T-helper 1 cell treated with Interleukin-12 subunit alpha and Interleukin-12 subunit beta and Interleukin-4 antibody, amounts not matched to agents 30 ng/mL and 1 ng/mL, for 36 hours (primary cell): Measurements from ENCODE around the gene DHX34. TPM values are rescaled to one million over a fixed set of nuclear protein-coding genes. Genes with fewer than 3 reads are reported as not detected.
"Not testable (repeated sequence)": the region's sequence is repeated elsewhere in the genome, so short reads cannot be mapped to it uniquely, and the experiment has no call there.

Experiments used
- intact Hi-C: fragments of 100-400 bp; cut with micrococcal nuclease; formaldehyde crosslinking; loops from one replicate; pipeline ENCODE4 v1.15.1; 2024
- total RNA-seq: library from RNA; stranded (reverse); gene quantifications from 2 replicates; pipeline ENCODE4 v1.2.3, GENCODE V29; 2022

DHX34 gene
- total RNA-seq, 1 donor from 2014 or later = 16.6 TPM

DNA sequence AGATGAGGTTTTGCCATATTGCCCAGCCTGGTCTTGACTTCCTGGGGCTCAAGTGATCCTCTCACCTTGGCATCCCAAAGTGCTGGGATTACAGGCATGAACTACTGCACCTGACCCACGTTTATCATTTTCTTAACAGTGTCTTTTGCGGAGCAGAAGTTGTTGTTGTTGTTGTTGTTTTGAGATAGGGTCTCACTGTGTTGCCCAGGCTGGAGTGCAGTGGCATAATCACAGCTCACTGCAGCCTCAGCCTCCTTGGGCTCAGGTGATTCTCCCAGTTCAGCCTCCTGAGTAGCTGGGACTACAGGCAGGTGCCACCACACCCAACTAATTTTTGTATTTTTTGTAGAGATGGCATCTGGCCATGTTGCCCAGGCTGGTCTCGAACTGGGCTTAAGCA is 38.5 kb downstream of the DHX34 start:
- intact Hi-C loops = not testable (repeated sequence)

DNA sequence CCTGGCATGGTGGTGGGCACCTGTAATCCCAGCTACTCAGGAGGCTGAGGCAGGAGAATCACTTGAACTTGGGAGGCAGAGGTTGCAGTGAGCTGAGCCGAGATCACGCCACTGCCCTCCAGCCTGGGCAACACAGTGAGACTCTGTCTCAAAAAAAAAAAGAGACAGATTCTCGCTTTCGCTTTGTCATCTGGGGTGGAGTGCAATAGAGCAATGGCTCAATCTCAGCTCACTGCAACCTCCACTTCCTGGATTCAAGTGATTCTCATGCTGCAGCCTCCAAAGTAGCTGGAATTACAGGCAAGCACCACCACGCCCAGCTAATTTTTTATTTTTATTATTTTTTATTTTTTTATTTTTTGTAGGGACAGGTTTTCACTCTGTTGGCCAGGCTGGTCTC is 39.6 kb downstream of the DHX34 start:
- intact Hi-C loops = not testable (repeated sequence)

DNA sequence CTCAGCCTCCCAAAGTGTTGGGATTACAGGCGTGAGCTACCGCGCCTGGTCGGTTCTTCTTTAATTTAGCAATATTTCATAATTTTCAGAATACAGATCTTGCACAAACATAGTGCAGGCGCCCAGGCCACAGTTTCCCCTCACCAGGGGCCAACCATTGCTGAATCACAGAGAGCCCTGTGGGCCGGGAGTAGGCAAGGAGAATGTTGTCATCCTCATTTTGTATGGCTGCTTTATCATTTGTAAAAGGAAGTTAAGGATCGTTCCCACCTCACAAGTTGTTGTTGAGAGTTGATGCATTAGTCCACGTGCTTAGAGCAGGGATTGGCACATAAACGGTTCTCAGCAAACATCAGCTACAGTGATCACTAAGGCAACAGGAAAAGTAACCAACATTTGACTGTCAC is 40.0 kb downstream of the DHX34 start:
- intact Hi-C loops = no loop called here

DNA sequence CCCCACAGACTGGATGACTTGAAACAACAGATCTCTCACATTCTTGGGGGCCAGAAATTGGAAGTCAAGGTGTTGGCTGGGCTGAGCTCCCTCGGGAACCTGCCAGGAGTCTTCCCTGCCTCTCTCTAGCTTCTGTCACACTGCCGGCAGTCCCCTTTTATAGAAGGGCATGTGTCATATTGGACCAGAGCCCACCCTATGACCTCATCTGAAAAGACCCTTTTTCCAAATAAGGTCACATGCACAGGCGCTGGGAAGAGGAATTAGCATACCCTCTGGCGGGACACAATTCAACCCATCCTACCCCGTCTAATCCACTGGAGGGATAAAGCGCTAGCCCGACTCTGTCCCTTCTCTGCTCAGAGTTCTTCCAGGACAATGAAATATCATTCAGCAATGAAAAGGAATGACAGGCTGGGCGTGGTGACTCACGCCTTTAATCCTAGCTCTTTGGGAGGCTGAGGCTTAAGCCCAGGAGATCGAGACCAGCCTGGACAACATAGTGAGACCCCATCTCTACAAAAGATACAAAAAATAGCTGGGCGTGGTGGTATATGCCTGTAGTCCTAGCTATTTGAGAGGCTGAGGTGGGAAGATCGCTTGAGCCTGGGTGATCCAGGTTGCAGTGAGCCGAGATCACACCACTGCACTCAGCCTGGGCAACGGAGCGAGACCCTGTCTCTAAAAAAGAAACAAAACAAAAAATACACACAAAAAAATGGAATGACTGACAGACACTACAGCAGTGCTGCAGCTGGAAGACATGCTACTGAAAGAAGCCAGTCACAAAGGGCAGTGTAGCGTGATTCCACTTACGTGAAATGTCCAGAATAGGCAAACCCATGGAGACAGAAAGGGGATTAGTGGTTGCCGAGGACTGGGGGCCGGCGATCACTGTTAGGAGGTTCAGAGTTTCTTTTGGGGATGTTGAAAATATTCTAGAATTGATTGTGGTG is 41.7 kb downstream of the DHX34 start:
- intact Hi-C loops = loop anchor here (1.0 to 2.0 kb wide), 5 partner anchors 36 to 107 kb away; partner anchors contain the start of gene DHX34

DNA sequence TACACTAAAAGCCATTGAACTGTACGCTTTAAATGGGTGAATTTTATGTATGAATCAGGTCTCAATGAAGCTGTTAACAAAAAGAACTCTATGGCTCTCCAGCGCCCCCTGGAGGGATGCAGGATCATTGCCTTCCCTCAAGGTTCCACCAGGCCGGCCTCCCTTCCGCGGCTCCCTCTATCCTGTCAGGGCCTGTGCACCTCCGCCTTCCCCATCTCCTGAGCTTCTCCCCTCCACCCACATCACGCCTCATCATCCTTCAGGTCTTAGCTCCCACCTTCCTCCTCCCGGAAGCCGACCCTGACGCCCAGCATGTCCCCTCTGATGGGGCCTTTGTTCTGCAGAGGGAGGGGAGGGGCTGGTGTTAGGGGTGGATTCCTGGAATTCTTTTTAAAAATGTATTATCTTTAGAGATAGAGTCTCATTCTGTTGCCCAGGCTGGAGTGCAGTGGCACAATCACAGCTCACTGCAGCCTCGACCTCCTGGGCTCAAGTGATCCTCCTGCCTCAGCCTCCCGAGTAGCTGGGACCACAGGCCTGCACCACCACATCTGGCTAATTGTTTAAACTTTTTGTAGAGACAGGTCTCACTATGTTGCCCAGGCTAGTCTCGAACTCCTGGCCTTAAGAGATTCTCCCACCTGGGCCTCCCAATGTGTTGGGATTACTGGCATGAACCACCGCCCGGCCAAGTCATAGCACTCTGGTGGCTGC is 42.6 kb downstream of the DHX34 start:
- intact Hi-C loops = loop anchor here (1.0 to 2.0 kb wide), 5 partner anchors 36 to 107 kb away; partner anchors contain the start of gene DHX34

DNA sequence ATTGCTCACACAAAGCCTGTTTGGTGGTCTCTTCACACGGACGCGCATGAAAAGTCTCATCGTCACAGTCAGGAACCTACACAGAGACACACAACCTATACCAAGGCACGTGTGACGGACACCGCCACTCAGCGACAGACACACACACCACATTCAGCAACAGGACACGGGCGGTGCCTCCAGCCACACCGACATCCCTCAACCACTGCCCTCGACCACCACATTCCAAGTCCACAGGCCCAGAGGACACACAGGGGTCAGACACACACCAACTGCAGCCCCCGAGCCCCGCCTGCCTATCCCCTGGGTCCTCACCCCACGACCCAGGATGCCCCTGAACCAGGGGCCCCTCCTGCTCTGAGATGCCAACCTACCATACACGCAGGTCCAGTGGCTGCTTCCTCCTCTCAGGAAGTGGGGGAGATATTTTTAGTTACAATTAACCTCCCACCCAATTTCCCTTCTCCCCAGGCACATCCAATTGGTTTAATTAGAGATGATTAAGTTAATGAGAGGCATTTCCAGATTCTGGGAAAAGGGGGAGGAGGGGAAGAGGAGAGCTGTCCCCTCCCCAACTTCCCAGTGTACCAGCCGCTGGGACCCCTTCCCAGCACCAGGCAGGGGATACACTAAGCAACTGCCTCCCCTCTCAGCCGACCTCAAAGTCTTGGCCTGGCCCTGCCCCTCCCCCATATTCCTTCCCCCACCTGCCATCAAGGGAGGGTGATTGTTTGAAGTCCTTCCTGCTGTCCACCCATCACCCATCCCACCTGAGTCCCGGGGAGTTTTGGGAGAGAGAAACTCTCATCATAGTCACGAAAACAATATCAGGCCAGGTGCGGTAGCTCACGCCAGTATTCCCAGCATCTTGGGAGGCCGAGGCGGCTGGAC is 49.8 kb downstream of the DHX34 start:
- intact Hi-C loops = no loop called here

DNA sequence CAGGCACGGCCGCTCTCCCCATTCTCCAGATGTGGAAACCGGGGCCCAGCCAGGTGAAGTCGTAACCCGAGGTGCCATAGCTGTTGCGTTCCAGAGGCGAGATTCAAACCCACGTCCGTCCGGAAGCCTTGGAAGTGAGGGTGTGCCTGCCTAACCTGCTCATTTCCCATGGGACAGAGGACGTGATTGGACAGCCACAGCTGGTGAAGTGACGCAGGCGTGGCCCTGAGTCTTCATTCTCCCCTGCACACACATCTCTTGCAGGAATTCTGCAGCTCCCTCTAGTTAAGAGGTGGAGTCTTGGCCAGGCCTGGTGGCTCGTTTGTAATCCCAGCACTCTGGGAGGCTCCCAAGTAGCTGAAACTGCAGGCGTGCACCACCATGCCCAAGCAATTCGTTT is 53.4 kb downstream of the DHX34 start:
- intact Hi-C loops = no loop called here

DNA sequence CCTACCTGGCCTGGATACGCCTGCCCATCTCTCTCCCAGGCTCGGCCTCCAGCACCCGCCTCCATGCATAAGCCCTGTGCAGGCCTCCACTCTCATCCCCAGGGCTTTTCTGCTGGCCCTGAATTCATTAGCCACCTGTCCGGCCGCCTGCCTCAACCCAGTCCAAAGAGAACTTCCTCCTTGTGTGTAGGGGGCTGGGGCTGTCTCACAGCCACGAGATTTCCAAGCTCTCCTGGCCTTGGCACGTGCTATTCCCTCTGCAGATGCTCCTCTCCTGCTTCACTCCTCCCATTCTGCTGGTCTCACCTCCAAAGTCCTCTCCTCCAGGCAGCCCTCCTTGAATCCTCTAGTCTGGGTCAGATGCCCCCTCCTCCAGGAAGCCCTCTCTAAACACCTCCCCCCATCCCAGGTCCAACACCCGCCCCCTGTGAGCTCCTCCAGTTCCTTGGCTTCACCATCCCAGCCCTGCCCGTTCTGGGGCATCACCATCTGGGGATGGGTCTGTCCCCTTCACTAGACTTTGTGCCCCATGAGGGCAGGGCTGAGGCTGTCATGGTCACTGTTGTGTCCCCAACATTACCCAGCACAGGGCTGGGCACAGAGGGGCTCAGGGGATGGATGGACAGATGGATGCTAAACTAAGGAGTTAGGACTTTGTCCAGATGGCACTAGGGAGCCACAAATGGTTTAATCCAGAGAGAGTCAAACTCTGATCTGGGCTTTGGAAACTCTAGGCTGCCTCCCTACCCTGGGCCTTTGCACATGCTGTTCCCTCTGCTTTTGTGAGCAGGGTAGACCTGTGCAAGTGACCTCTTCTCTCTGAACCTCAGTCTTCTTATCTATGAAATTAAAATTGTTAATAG is 55.5 kb downstream of the DHX34 start:
- intact Hi-C loops = no loop called here

DNA sequence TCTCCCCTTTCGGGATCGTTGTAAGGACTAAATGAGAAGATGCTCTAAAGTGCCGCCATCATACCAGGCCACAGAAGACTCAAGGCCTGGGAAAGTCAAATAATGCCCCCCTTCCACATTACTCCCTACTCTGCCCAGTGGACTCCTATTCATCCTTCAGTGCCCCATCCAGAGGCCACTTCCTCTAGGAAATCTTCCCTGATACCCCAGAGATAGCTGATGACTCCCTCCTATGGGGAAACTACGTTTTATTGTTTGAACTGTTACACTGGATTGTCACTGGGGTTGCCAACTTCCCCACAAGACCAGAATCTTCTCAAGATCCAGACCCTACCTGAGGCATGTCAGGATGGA is 56.1 kb downstream of the DHX34 start:
- intact Hi-C loops = no loop called here

DNA sequence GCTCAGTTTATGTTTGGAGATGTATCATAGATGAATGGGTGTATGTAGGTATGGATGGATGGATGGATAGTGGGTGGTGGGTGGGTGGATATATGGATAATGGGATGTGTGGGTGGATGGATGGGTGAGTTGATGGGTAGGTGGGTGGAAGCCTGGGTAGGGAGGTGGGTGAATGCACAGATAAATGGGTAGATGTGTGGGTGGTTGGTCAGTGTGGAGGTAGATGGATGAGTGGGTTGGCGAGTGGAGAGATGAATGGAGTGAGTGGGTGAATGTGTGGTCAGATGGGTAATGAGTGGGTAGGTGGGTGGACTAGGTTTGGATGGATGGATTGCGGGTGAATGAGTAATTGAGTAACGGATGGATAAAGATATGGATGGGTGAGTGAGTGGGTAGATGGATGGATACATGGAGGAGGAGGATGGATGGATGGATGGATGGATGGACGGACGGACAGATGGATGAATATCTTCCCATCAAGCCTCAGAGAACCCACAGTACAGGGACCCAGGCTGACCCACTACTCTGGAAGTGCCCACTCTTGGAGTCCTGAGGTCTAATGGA is 56.8 kb downstream of the DHX34 start:
- intact Hi-C loops = no loop called here

DNA sequence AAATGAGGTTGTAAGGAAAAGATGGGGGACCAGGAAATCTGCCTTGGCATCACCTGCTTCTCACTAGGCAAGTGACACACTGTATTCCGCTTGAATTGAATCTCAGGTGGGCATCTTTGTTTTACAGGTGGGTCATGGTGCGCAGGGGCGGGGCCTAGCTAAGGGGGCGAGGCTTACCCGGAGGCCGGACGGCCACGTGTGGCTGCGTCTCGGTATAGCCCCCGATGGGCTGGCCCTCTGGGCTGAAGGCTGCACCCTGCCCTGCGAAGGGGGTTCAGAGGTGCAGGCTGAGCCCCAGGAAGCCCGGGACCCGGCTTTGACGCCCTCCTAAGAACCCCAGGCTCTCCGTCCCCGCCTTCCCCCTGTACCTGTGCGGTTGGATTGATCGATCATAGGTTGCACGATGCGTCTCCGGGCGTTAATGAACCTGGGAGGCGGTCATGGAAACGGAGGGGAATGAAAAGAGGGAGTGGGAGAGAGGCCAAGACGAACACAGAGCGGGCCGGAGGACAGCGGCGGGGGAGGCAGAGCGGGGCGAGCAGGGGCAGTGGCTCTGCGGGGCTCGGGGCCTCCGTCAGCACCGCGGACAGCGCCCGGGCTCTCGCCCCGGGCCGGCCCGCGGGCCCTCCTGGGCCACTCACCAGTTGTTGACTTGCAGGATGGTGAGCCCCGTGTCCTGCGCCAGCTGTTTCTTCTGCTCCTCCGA is 57.7 kb downstream of the DHX34 start:
- intact Hi-C loops = no loop called here

DNA sequence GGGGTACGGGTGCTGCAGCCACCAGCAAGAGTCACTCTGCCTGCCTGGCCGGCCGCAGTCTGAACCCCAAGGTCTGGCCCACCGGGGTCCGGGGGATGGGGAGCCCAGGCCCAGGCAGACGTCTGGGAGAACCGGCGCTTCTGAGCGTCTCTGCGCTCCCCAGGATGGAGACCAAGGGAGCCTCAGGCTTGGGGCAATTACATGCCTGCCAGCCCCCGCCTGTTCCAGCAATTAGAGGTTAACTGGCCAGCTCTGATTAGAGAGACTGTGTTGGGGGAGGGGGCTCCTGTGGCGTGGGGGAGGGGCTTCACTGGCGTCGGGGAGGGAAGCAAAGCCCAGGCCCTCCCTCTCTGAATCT is 58.3 kb downstream of the DHX34 start:
- intact Hi-C loops = no loop called here

DNA sequence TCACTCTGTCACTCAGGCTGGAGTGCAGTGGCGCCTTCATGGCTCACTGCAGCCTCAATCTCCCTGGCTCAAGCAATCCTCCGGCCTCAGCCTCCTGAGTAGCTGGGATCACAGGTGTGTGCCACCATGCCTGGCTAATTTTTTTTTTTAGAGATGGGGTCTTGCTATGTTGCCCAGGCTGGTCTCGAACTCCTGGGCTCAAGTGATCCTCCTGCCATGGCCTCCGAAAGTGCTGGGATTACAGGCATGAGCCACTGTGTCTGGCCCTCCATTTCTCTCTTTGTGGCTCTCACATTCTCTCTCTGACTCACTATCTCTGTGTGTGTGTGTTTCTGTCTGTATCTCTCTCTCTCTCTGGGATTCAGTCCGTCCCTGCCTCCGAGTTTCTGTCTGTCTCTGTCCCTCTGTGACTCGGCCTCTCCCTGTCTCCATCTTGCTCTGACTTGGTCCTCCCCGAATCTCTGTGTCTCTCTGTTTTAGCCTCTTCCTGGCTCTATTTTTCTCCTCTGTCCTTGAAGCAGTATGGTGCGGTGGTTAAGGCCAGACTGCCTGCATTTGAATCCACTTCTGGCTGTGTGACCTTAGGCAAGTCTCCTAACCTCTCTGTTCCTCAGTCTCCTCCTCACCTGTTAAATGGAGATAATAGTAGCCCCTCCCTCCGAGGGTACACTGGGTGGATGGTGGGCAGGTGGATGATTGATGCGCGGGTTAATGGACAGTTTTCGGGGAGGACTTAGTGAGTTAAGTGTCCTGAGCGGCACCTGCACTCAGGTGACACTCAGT is 59.2 kb downstream of the DHX34 start:
- intact Hi-C loops = no loop called here

DNA sequence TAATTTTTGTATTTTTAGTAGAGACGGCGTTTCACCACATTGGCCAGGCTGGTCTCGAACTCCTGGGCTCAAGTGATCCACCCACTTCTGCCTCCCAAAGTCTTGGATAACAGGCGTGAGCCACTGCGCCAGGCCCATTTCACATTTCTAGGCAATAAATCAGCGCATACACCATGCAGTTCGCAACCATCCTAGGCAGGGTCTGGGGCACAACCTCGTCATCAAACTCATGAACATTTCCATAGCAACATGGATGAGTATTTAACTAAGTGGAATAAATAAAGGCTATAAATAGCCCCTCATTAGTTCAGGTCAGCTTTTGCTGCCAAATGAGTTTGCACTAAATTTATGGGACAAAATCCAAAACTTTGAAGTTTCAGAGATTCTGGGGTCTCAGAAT is 62.0 kb downstream of the DHX34 start:
- intact Hi-C loops = no loop called here

DNA sequence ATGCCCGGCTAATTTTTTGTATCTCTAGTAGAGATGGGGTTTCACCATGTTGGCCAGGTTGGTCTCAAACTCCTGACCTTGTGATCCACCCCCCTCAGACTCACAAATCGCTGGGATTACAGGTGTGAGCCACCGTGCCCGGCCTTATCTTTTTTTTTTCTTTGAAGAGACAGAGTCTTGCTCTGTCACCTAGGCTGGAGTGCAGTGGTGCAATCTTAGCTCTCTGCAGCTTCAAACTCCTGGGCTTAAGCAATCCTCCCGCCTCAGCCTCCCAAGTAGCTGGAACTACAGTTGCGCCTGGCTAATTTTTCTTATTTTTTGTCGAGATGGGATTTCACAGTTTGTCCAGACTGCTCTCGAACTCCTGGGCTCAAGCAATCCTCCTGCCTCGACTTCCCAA is 62.6 kb downstream of the DHX34 start:
- intact Hi-C loops = not testable (repeated sequence)

DNA sequence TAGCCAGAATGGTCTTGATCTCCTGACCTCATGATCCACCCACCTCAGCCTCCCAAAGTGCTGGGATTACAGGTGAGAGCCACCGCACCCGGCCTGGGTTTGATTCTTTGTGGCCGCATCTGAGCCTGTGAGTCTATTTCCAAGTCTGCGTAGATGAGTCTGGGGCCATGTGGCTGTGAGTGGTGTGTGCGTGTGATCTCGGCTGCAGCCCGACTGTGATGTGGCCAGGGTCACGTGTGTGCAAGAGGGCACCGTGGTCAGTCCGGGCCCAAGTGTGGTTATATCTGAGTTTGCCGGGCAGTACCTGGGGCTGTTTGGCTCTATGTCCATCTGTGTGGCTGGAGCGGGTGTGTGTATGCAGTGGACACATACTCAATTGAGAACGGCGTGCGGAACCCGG is 64.8 kb downstream of the DHX34 start:
- intact Hi-C loops = no loop called here

DNA sequence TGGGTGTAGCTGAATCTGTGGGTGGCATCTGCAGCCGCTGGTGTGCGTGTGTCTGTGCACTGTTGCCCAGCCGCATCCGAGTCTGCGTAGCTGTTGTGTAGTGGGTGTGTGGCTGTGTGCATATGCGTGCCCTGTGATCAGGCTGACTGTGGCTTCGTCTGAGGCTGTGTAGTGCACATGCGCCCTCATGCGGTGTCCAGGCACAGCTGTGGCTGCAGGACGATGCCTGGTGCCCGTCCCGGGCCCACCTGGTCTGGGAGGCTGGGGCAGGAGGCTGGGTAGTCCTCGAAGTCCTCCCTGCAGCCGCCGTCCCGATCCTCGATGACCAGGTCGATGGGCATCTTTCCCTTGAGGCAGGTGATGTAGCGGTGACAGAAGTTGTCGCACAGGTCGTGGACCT is 65.4 kb downstream of the DHX34 start:
- intact Hi-C loops = no loop called here

DNA sequence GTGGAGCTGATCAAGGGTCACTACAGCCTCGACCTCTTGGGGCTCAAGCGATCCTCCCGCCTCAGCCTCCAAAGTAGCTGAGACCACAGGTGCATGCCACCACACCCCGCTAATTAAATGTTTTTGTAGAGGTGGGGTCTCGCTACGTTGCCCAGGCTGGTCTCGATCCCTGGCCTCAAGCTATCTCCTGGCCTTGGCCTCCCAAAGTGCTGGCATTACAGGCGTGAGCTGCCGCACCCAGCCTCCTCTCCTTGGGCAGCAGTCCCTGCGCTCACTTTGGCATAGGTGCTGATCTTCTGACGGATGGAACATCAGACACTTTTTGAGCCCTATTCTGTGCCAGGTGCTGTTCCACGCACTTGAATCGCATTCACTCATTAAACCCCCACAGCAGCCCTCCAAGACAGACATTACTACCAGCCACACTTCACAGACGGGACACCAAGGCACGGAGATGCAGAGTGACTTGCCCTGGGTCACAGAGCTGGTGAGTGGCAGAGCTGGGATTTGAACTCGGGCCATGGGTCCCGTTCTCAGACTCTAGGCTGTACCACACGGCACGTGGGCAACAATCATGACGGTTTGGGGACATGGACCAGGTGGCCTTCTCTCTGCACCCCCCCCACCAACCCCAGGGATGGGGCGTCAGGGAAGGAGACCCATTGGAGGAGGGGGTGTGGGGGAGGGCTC is 67.0 kb downstream of the DHX34 start:
- intact Hi-C loops = no loop called here
